ENCODE data around the gene CD8B. TPM values are rescaled to one million over a fixed set of nuclear protein-coding genes. Genes with fewer than 3 reads are reported as not detected.
"Not testable (repeated sequence)": the region's sequence is repeated elsewhere in the genome, so short reads cannot be mapped to it uniquely, and the experiment has no call there.

The CD8B gene
- total RNA-seq = 0.24 TPM in 1 of 3 replicates, not detected in the others

GRCh38 chr2:86861628-86862379 lies at the start of gene CD8B:
TSS of gene CD8B (minus strand) at chr2:86861886. CDS start at chr2:86861865, 21 bp downstream.
- not testable (repeated sequence) for H3K36me3 Mint-ChIP-seq; H3K4me1 Mint-ChIP-seq; H3K9me3 Mint-ChIP-seq; H3K27ac Mint-ChIP-seq; DNase-seq (ENCODE audit: low spot score in 2 of 2, unreplicated experiment in 2 of 2)
- H3K27me3 Mint-ChIP-seq (ENCODE audit: low read depth) = peaks cover 35% of the 10 kb centered on the region
- peak within 1 kb of the TSS; percentile 34 for H3K4me3 Mint-ChIP-seq

GRCh38 chr2:86905868-86906267 lies 44.2 kb upstream of the CD8B start:
- not testable (repeated sequence) for H3K27ac Mint-ChIP-seq; H3K9me3 Mint-ChIP-seq; H3K36me3 Mint-ChIP-seq; H3K4me1 Mint-ChIP-seq; H3K27me3 Mint-ChIP-seq (ENCODE audit: low read depth); H3K4me3 Mint-ChIP-seq; DNase-seq (ENCODE audit: low spot score in 2 of 2, unreplicated experiment in 2 of 2)

- H3K36me3 Mint-ChIP-seq; H3K4me3 Mint-ChIP-seq; DNase-seq (ENCODE audit: low spot score in 2 of 2, unreplicated experiment in 2 of 2): not testable (repeated sequence)
Measured at GRCh38 chr2:86900687-86901086, 39.0 kb upstream of the CD8B start.

DNA sequence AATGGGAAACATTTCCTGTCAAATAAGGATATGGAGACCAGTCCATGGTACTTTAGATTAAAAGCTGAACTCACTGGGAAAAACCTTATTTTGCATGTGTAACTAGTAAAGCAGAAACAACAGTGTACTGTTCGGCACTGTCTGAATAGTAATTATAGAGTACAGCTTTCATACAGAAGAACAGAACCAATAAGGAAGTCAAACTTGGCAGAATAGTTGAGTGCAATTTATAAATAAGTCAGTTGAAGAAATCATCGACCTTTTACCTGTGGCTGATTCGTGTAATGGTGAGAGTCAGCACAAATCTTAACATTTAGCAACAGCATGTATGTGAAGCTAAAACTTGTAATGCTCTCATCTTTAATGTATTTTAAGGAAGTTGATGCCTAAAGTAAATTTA lies 24.3 kb upstream of the CD8B start:
- H3K9me3 Mint-ChIP-seq; DNase-seq (ENCODE audit: low spot score in 2 of 2, unreplicated experiment in 2 of 2); H3K4me1 Mint-ChIP-seq; H3K27me3 Mint-ChIP-seq (ENCODE audit: low read depth); H3K36me3 Mint-ChIP-seq; H3K4me3 Mint-ChIP-seq; H3K27ac Mint-ChIP-seq: not testable (repeated sequence)

More at GRCh38 chr2:86900687-86901086, 39.0 kb upstream of the CD8B start:
- not testable (repeated sequence) for H3K27ac Mint-ChIP-seq; H3K4me1 Mint-ChIP-seq; H3K9me3 Mint-ChIP-seq; H3K27me3 Mint-ChIP-seq (ENCODE audit: low read depth)

DNA sequence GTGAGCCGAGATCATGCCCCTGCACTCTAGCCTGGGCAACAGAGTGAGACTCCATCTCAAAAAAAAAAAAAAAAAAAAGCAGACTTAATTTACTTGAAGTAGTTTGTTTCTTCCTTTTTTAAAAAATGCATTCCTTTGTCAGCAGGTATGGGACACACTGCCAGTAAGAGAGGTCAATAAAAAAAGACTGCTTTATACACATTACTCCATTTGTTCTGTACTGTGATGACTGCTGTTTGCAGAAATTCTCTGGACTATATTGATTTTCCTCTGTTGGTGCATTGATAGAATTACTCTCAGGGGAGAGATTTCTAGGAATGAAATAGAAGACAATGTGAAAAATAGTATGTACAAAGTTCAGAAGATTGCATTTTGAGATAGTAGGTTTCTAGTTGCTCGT lies 21.2 kb upstream of the CD8B start:
- H3K4me3 Mint-ChIP-seq; H3K36me3 Mint-ChIP-seq; DNase-seq (ENCODE audit: low spot score in 2 of 2, unreplicated experiment in 2 of 2); H3K27ac Mint-ChIP-seq; H3K9me3 Mint-ChIP-seq; H3K4me1 Mint-ChIP-seq: not testable (repeated sequence)
- peaks cover 20% of the 10 kb centered on the region for H3K27me3 Mint-ChIP-seq (ENCODE audit: low read depth)

DNA sequence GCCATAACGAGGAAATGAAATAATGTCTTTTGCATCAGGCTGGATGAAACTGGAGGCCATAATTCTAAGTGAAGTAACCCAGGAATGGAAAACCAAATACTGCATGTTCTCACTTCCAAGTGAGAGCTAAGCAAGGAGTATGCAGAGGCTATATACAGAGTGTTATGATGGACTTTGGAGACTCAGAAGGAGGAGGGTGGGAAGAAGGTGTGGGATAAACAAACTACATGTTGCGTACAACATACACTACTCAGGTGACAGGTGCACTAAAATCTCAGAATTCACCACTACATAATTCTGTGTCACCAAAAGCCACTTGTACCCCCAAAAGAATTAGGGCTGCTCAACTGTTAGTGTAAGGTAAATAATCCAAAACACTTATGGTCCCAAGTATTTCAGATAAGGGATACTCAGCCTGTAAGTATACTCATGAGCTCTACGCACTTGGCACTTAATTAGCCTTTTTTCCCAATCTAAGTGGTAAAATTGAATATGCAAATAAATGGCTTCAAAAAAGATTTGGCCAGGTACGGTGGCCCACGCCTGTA lies 20.5 kb upstream of the CD8B start:
- not testable (repeated sequence) for DNase-seq (ENCODE audit: low spot score in 2 of 2, unreplicated experiment in 2 of 2); H3K9me3 Mint-ChIP-seq; H3K27ac Mint-ChIP-seq; H3K36me3 Mint-ChIP-seq; H3K4me3 Mint-ChIP-seq; H3K4me1 Mint-ChIP-seq
- peaks cover 24% of the 10 kb centered on the region for H3K27me3 Mint-ChIP-seq (ENCODE audit: low read depth)

- H3K36me3 Mint-ChIP-seq; H3K4me3 Mint-ChIP-seq; DNase-seq (ENCODE audit: low spot score in 2 of 2, unreplicated experiment in 2 of 2); H3K9me3 Mint-ChIP-seq; H3K27ac Mint-ChIP-seq; H3K4me1 Mint-ChIP-seq: not testable (repeated sequence)
- peaks cover 46% of the 10 kb centered on the region for H3K27me3 Mint-ChIP-seq (ENCODE audit: low read depth)
Measured at GRCh38 chr2:86878986-86879385, 17.3 kb upstream of the CD8B start.

DNA sequence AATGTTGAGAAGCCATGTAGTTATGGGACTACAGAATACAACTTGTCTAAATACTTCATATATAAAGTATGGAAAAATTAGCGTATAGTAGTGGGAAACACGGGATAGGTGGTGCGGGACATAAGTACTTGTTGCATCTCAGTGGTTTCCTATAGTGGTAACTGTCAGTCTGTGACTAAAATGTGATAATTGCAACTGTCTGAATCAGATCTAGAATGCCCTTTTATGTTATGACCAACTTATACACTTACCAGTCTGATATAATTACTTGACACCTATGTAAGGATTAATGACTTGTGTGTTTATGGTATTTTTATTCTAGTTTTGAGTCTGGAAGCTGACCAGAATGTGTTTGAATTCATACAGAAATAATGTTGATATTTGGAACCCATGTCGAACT lies 9.3 kb upstream of the CD8B start:
- H3K27ac Mint-ChIP-seq; DNase-seq (ENCODE audit: low spot score in 2 of 2, unreplicated experiment in 2 of 2); H3K9me3 Mint-ChIP-seq; H3K36me3 Mint-ChIP-seq; H3K4me1 Mint-ChIP-seq; H3K4me3 Mint-ChIP-seq: not testable (repeated sequence)
- peaks cover 15% of the 10 kb centered on the region for H3K27me3 Mint-ChIP-seq (ENCODE audit: low read depth)

GRCh38 chr2:86868895-86869468 lies 7.3 kb upstream of the CD8B start:
- not testable (repeated sequence) for H3K9me3 Mint-ChIP-seq; H3K27ac Mint-ChIP-seq; H3K4me3 Mint-ChIP-seq; H3K4me1 Mint-ChIP-seq; H3K36me3 Mint-ChIP-seq; DNase-seq (ENCODE audit: low spot score in 2 of 2, unreplicated experiment in 2 of 2)
- H3K27me3 Mint-ChIP-seq (ENCODE audit: low read depth) = peaks cover 13% of the 10 kb centered on the region

DNA sequence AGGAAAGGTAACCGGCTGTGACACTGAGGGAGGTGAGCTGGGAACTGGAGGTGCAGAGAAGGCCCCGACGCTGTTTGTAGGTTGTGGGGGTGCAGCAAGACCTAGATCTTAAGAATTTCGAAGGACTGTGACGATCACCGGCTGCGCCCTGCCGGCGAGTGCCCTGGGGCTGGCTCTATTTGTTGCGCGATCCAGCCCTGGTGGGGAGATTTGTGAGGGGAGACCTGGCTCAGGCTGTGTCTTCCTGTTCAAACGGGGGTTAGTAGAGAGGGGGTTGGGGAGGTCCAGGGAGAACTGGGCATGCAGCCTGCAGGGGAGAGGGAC lies 656 bp upstream of the CD8B start:
- DNase-seq (ENCODE audit: low spot score in 2 of 2, unreplicated experiment in 2 of 2); H3K36me3 Mint-ChIP-seq; H3K9me3 Mint-ChIP-seq; H3K27ac Mint-ChIP-seq; H3K4me1 Mint-ChIP-seq: not testable (repeated sequence)
- H3K4me3 Mint-ChIP-seq = peak overlapping the region; percentile 28
- peaks cover 35% of the 10 kb centered on the region for H3K27me3 Mint-ChIP-seq (ENCODE audit: low read depth)

- not testable (repeated sequence) for DNase-seq (ENCODE audit: low spot score in 2 of 2, unreplicated experiment in 2 of 2); H3K4me1 Mint-ChIP-seq; H3K36me3 Mint-ChIP-seq; H3K27ac Mint-ChIP-seq; H3K9me3 Mint-ChIP-seq
- H3K27me3 Mint-ChIP-seq (ENCODE audit: low read depth) = peaks cover 35% of the 10 kb centered on the region
- H3K4me3 Mint-ChIP-seq = peak overlapping the region; percentile 34
Measured at GRCh38 chr2:86861175-86861574, 511 bp downstream of the CD8B start.

- H3K4me1 Mint-ChIP-seq; H3K4me3 Mint-ChIP-seq; H3K9me3 Mint-ChIP-seq; H3K27ac Mint-ChIP-seq; DNase-seq (ENCODE audit: low spot score in 2 of 2, unreplicated experiment in 2 of 2); H3K36me3 Mint-ChIP-seq: not testable (repeated sequence)
- peaks cover 35% of the 10 kb centered on the region for H3K27me3 Mint-ChIP-seq (ENCODE audit: low read depth)
Measured at GRCh38 chr2:86860573-86860972, 1.1 kb downstream of the CD8B start.

- H3K4me1 Mint-ChIP-seq, H3K36me3 Mint-ChIP-seq: not testable (repeated sequence)
Measured at GRCh38 chr2:86857688-86858087, 4.0 kb downstream of the CD8B start.

DNA sequence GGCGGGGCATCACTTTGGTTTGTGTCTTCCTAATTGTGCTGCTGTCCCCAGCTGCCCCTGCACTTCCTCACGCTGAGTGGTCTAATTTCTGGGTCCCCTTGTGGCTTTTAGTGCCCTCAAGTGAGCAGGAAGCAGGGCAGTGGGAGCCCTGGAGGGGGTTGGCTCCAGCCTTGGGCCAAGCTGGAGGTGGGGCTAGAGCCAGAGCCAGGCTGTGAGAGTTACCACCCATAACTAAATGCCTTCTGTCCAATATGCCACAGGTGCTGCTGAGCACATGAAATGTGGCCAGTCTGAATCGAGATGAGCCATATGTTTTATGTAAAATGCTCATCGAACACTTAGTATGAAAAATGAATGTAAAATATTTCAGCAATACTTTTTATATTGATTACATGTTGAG lies 5.2 kb downstream of the CD8B start:
- H3K4me1 Mint-ChIP-seq; H3K27ac Mint-ChIP-seq; DNase-seq (ENCODE audit: low spot score in 2 of 2, unreplicated experiment in 2 of 2); H3K4me3 Mint-ChIP-seq; H3K36me3 Mint-ChIP-seq; H3K9me3 Mint-ChIP-seq: not testable (repeated sequence)
- peaks cover 16% of the 10 kb centered on the region for H3K27me3 Mint-ChIP-seq (ENCODE audit: low read depth)

More at GRCh38 chr2:86857688-86858087, 4.0 kb downstream of the CD8B start:
- not testable (repeated sequence) for H3K27ac Mint-ChIP-seq; H3K4me3 Mint-ChIP-seq; H3K9me3 Mint-ChIP-seq; DNase-seq (ENCODE audit: low spot score in 2 of 2, unreplicated experiment in 2 of 2)
- H3K27me3 Mint-ChIP-seq (ENCODE audit: low read depth) = peaks cover 21% of the 10 kb centered on the region

All from mesothelial cell of epicardium (in vitro differentiated cells).